ENCODE results near the gene CEMIP2.

DNA sequence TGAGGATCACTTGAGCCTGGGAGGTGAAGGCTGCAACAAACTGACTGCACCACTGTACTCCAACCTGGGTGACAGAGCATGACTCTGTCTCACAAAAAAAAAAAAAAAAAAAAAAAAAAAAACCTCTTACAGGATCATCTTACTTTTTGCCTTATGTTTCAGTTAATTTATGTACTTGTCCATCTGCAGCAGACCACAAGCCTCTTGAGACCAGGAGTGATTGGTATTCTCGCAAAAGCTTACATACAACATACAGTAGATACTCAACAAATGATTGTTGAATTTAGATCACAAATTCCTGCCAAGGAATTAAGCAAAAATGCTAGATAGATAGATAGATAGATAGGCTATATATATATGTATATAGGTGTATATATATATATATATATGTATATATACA, 12.4 kb downstream of the CEMIP2 start:
- TF ChIP-seq, protein P1, sequence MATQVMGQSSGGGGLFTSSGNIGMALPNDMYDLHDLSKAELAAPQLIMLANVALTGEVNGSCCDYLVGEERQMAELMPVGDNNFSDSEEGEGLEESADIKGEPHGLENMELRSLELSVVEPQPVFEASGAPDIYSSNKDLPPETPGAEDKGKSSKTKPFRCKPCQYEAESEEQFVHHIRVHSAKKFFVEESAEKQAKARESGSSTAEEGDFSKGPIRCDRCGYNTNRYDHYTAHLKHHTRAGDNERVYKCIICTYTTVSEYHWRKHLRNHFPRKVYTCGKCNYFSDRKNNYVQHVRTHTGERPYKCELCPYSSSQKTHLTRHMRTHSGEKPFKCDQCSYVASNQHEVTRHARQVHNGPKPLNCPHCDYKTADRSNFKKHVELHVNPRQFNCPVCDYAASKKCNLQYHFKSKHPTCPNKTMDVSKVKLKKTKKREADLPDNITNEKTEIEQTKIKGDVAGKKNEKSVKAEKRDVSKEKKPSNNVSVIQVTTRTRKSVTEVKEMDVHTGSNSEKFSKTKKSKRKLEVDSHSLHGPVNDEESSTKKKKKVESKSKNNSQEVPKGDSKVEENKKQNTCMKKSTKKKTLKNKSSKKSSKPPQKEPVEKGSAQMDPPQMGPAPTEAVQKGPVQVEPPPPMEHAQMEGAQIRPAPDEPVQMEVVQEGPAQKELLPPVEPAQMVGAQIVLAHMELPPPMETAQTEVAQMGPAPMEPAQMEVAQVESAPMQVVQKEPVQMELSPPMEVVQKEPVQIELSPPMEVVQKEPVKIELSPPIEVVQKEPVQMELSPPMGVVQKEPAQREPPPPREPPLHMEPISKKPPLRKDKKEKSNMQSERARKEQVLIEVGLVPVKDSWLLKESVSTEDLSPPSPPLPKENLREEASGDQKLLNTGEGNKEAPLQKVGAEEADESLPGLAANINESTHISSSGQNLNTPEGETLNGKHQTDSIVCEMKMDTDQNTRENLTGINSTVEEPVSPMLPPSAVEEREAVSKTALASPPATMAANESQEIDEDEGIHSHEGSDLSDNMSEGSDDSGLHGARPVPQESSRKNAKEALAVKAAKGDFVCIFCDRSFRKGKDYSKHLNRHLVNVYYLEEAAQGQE (IDR thresholded peaks at IDR 0.05; ENCODE audit: insufficient replicate concordance, low read depth) = no peak
- TF ChIP-seq, protein P2, sequence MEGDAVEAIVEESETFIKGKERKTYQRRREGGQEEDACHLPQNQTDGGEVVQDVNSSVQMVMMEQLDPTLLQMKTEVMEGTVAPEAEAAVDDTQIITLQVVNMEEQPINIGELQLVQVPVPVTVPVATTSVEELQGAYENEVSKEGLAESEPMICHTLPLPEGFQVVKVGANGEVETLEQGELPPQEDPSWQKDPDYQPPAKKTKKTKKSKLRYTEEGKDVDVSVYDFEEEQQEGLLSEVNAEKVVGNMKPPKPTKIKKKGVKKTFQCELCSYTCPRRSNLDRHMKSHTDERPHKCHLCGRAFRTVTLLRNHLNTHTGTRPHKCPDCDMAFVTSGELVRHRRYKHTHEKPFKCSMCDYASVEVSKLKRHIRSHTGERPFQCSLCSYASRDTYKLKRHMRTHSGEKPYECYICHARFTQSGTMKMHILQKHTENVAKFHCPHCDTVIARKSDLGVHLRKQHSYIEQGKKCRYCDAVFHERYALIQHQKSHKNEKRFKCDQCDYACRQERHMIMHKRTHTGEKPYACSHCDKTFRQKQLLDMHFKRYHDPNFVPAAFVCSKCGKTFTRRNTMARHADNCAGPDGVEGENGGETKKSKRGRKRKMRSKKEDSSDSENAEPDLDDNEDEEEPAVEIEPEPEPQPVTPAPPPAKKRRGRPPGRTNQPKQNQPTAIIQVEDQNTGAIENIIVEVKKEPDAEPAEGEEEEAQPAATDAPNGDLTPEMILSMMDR (IDR thresholded peaks at IDR 0.05; ENCODE audit: insufficient read depth, low read length) = no peak
- TF ChIP-seq POLR2AphosphoS5 (IDR thresholded peaks at IDR 0.05; ENCODE audit: low read depth) = no peak

All from HL-60 (cell line).